GM12801 (cell line): ENCODE results near the gene SLC7A6OS.

Source experiments
- CTCF ChIP-seq: IDR thresholded peaks from one replicate; pipeline ENCODE4 v1.5.1; 2011; ENCODE audit warnings: control low read depth; ENCODE audit not compliant: insufficient read length; ENCODE audit errors: extremely low read depth

SLC7A6OS gene

GRCh38 chr16:68264128-68265077 lies 46.3 kb downstream of the SLC7A6OS start, which contains the start of gene SLC7A6:
Gene SLC7A6 (plus strand): TSS chr16:68264526. CDS start chr16:68274727, 10,201 bp downstream.
- no peak for TF ChIP-seq CTCF

GRCh38 chr16:68263559-68264127 lies 47.1 kb downstream of the SLC7A6OS start:
- TF ChIP-seq CTCF, result no peak

- TF ChIP-seq CTCF, result no peak
These were observed 51.5 kb downstream of the SLC7A6OS start for GRCh38 chr16:68259007-68259825.

GRCh38 chr16:68257906-68258800 lies 52.6 kb downstream of the SLC7A6OS start:
- no peak for TF ChIP-seq CTCF

GRCh38 chr16:68257251-68257905 lies 53.4 kb downstream of the SLC7A6OS start:
- no peak for TF ChIP-seq CTCF

GRCh38 chr16:68255712-68256111 lies 55.0 kb downstream of the SLC7A6OS start:
- TF ChIP-seq CTCF, result no peak
